ENCODE measurements around the gene TK1.
A peak's percentile ranks its signal among the peaks of the same experiment; 100 is the strongest.

The TK1 gene

DNA sequence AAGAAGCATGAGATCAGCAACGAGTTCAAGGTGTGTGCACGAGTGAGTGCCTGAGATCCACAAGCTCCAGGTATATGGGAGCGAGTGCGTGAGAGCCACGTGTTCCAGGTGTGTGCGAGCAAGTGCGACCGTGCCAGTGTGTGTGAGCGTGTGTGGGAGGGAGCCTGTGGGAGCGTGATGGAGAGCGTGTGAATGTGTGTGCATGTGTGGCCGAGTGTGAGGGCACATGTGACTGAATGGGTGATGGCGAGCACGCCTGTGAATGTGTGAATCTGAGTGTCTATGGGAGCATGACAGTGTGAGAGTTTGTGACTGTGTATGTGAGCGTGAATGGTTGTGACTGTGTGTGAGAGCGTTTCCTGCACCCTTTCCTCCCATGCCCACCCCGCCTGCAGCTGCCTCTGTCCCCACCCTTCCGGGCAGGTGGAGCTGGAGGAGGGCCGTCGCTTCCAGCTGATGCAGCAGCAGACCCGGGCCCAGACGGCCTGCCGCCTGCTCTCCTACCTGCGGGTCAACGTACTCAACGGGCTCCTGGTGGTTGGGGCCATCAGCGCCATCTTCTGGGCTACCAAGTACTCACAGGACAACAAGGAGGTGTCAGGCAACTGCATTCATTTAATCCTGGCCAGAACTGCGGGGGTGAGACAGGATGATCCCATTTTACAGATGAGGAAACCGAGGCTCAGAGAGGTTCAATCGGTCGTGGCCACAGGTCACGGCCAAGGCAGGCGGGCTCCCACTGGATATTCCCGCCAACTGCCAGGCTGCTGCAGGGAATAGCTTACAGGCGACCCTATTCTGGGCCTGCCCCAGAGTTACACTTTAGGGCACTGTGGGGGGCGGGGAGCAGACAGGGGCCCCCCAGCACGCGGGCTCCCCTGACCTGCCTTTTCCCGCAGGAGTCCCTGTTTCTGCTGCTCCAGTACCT lies 52.6 kb downstream of the TK1 start:
- peak in 1 of 2 donors; percentile 62 for DNase-seq (ENCODE audit: low read depth in 2 of 2)

GRCh38 chr17:78133179-78133951 lies 53.5 kb downstream of the TK1 start:
- no peak for DNase-seq (ENCODE audit: low read depth in 2 of 2)

- no peak for DNase-seq (ENCODE audit: low read depth in 2 of 2)
Measured at GRCh38 chr17:78132767-78133178, 54.1 kb downstream of the TK1 start.

DNA sequence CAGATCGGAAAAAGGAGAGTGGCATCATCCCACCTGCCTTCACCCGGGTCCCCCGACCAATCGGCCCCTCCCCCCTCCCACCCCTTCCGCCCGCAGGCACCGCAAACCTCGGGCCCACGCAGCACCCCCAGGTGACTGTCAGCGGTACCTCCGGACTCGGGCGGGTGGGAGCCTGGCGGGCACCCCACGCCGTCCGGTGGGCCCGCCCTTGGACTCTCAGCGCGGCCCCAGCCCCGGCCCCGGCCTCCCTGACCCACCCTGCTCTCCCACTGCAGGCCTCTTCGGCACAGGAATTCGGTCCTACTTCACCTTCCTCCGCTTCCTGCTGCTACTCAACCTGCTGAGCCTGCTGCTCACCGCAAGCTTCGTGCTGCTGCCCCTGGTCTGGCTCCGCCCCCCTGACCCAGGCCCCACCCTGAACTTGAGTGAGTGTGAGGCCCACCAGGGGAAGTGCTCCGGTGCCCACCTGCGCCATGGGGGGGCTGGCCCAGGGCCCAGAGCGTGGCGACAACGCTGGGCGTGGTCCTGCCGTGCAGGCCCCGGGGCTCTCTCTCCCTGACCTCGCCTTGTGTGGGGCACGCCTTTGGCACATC lies 54.7 kb downstream of the TK1 start:
- peak in 1 of 2 donors; percentile 50 for DNase-seq (ENCODE audit: low read depth in 2 of 2)

DNA sequence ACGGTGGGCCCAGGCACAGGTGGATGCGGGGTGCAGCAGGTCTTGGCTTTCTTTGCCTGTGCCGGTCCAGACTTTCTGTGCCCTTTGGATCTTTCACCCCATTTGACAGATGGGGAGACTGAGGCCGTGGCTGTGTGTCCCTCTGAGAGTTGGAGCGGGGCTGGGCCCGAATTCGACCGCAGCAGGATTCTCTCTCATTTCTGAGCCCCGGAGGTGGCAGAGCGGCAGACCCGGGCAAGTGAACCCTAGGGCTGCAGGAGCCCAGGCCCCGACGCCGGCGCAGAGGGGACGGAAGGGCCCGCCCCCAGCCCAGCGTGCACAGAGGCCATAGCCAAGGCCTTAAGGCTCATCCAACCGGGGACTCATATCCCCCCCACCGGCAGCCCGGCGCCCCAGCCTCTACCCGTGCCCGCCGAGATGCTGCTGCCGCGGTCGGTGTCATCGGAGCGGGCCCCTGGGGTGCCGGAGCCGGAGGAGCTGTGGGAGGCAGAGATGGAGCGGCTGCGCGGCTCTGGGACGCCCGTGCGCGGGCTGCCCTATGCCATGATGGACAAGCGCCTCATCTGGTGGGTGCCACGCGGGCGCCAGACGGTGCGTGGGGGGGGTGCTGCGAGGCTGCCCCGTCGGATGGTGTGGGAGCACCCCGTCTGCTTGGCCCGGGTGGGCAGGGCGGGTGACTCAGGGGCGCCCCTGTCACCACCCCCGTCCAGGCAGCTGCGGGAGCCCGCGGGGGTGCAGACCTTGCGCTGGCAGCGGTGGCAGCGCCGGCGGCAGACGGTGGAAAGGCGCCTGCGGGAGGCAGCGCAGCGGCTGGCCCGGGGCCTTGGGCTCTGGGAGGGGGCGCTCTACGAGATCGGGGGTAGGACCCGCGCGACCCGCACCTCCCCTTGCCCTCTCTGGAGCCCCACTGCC lies 55.4 kb downstream of the TK1 start:
- no peak for DNase-seq (ENCODE audit: low read depth in 2 of 2)

GRCh38 chr17:78130437-78131101 lies 56.3 kb downstream of the TK1 start, which contains the start of gene TMC8:
TMC8 (plus strand) TSS chr17:78130771; CDS start chr17:78131589, 818 bp downstream.
- peak in 1 of 2 donors; percentile 63 for DNase-seq (ENCODE audit: low read depth in 2 of 2)

- DNase-seq (ENCODE audit: low read depth in 2 of 2) = no peak
Measured at GRCh38 chr17:78130090-78130436, 56.8 kb downstream of the TK1 start.

GRCh38 chr17:78129351-78130089 lies 57.3 kb downstream of the TK1 start:
- no peak for DNase-seq (ENCODE audit: low read depth in 2 of 2)

- peak in 1 of 2 donors; percentile 55 for DNase-seq (ENCODE audit: low read depth in 2 of 2)
Measured at GRCh38 chr17:78128551-78129350, 58.1 kb downstream of the TK1 start, which contains the start of gene TMC6. TMC6 (minus strand) TSS chr17:78128755; CDS start chr17:78126832, 1,923 bp downstream.

DNA sequence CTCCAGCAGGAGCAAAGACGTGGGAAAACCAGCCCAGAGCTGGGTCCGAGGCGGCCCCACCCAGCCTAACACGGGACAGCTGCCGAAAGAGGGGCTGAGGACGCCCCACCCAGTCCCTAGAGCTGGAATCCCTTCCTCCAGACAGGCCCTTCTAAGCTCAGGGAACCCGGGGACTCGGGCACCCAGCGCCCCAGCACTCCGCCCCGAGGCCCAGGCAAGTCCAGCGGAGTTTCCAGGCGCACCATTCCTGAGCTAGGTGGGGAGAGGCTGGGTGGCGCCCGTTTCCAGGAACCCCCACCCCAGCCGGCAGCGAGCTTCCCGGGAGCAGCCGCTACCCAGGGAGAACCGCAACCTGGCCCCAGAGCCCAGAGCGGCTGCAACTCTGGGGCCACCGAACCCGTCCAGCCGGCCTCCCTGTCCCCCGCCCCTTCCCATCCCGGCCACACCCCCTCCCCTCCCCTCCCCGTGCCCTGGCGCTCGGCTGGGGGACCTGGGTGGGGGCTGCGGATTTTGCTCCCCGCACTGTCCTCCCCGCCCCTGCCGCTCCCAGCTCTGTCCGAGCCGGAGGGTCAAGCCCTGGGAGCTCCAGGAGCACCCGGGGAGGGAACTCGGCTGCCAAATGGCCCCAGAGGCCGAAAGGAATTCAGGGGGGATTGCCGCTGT lies 58.8 kb downstream of the TK1 start:
- DNase-seq (ENCODE audit: low read depth in 2 of 2) = no peak

DNA sequence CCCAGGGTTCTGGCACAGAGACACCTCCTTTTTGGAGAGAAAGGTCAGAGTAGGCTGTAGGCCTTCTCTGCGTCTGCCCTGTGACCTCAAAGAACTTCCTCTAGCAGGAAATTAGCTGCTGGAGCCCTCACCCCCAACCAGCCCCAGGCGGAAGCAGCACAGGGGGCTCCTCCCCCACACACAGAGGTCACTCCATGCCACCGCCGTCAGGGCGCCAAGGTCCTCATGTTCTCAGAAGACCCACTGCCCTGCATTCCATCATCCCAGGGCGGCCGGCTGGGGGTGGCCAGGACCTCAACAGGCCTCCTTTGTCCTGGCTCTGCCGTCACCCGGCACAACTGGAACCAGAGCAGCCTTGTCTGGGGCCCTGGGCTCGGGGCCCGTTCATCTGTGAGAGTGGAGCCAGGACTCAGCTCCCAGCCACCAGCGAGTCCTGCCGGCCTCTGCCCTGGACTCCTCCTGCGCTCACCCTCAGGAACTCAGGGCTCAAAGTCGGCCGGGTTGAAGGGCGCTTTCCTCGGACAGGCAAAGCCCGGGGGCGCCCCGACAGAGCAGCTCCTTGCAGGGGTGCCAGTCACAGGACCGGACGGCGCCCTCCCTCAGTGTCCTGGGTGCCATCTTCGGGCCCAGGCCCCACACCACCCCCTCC lies 59.5 kb downstream of the TK1 start:
- DNase-seq (ENCODE audit: low read depth in 2 of 2) = no peak

- DNase-seq (ENCODE audit: low read depth in 2 of 2) = no peak
Measured at GRCh38 chr17:78126895-78127238, 60.0 kb downstream of the TK1 start.

- no peak for DNase-seq (ENCODE audit: low read depth in 2 of 2)
Measured at GRCh38 chr17:78125976-78126894, 60.6 kb downstream of the TK1 start.

DNA sequence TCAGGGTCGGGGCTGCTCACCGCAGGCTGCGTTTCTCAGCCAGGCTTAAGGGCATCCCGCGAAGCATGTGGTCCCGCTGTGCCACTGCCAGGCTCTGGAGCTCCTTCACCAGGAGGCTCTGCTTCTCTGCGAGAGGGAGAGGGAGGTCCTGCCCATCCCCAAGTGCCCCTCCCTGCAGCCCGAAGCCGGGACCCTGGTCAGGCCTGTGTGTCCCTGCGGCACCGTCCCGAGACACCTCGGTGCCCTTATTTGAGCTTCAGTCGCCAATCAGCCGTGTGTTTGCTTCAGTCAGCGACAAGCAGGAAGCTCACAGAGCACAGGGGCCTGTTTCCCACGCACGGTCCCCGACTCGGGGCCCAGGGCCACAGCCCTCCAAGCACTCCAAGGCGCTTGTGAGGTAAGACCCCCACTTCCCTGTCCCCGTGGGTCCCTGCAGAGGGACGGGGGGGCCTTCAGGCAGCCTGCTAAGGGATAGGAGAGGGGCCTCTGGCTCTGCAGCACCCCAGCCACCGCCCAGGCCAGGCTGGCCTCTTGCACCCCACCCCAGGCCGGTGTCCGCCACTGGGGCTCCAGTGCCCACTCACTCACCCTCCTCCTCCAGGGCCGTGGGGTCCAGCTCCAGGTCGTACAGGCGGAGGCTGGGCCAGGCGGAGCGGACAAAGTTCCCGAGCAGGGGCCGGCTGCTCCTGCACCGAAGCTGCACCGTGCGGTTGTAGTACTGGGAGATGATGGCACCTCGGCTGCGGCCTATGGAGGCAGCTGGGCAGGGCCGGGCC lies 61.5 kb downstream of the TK1 start:
- DNase-seq (ENCODE audit: low read depth in 2 of 2) = no peak

- no peak for DNase-seq (ENCODE audit: low read depth in 2 of 2)
Measured at GRCh38 chr17:78124836-78125137, 62.1 kb downstream of the TK1 start.
